HG02763 (cell line): Measurements from ENCODE around the gene TTLL11.

Source experiments
- ATAC-seq: cut with Tn5 transposase; IDR thresholded peaks from one replicate; pipeline ENCODE4 v1.9.1; 2021; ENCODE audit warnings: mild to moderate bottlenecking, moderate library complexity; ENCODE audit not compliant: unreplicated experiment

TTLL11 gene

GRCh38 chr9:121780177-121781040 lies 312.7 kb downstream of the TTLL11 start:
- no peak for ATAC-seq

- no peak for ATAC-seq
These were observed 313.6 kb downstream of the TTLL11 start for GRCh38 chr9:121779381-121780117.

DNA sequence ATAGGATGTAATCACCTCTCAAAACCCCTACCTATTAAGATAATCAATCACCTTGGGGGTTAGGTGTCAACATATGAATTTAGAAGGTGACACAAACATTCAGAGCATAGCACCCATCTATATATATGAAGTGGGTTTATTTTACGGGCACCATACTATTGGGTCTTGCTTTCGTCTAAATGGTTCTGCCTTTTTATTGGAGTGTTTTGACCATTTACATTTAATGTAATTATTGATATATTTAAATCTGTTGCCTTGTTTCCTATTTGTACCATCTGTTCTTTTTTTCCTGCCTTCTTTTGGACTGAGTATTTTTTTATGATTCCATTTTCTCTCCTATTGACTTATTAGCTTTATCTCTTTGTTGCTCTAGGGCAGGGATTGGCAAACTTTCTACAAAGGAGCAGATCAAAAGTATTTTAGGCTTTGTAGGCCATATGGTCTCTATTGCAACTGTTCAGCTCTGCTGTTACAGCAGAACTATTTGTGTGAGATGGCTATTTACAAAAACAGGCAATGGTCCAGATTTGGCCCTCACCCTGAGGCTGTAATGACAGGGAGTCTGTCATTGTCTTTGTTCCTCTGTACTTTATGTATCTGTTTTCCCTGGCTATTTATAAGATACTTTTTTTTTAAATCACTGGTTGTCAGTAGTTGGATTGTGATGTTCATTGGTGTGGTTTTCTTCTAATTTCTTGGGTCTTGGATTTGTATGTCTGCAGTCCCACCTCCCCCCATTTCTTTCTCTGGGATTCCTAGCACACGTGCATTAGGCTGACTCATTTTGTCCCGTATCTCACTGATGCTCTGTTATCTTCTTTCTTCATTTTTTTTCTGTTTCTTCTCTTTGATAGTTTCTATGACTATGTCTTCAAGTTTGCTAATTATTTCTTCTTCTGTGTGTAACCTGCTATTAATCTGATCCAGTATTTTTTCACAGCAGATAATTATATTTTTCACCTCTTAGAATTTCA lies 314.6 kb downstream of the TTLL11 start:
- ATAC-seq: no peak

DNA sequence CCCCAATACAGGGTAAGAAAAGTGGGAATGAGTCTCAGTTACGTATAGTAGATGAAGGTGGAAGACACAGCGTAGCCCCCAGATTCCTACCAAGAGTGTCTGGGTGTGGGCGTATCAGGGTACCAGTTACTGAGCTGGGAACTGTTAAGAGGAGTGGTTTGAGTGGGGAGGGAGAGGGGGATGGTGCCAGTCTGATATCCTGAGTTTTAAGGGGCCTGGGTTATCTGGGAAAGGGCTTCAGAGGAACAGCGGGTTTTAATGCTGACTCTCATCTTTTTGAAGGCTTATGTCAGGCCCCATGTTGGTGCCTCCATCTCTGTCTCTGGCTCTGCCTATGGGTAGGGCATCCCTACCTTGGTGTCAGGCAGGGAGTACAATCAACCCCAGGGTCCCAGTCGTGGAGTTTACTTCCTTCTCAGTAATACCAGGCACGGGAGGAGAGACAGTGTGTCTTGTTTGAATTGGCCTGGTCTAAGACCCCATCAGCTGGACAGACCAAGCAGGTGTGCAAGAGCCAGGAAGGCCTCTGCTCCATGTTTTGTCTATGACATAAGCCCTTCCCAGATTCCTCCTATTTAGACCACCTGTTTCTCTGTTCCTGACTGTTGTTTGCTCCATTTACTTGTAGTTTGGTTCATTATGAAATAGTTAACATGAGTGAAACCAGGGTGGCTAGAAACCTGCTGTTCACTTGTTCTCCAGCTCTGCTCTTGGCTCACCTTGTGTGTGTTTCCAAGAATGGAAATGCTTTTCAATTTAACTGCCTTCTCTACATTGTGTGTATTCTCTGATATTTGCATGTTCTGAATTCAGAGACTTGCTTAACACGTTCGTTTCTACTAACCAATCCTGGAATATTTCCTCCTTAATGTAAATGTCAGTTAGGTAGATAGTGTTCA lies 316.1 kb downstream of the TTLL11 start:
- ATAC-seq: no peak

DNA sequence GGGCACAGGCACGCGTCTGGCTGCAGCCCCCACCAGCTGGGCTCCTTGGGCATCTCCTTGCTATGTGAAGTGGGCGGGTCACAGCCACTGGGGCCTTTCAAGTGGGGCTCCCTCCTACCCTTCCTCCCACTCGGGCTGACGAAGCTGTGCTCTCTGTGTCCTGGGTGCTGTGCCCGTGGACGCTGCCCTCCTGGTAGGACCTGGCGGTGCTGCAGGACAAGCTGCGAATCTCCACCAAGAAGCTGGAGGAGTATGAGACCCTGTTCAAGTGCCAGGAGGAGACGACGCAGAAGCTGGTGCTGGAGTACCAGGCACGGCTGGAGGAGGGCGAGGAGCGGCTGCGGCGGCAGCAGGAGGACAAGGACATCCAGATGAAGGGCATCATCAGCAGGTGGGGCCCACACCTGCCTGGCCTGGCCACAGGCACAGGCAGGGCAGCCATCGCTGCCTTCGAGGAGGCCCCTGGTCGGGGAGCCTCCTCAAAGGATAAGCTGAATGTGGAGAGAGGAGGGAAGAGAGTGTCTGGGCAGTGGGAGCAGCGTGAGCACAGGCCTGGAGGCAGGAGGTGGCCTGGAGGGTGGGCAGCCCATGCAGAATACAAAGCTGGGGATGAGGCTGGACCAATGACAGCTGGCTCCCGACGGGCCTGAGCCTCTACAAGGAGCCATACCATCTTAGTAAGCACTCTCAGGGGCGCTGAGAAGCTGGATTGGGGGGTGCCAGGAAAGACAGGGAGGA lies 316.9 kb downstream of the TTLL11 start:
- no peak for ATAC-seq

DNA sequence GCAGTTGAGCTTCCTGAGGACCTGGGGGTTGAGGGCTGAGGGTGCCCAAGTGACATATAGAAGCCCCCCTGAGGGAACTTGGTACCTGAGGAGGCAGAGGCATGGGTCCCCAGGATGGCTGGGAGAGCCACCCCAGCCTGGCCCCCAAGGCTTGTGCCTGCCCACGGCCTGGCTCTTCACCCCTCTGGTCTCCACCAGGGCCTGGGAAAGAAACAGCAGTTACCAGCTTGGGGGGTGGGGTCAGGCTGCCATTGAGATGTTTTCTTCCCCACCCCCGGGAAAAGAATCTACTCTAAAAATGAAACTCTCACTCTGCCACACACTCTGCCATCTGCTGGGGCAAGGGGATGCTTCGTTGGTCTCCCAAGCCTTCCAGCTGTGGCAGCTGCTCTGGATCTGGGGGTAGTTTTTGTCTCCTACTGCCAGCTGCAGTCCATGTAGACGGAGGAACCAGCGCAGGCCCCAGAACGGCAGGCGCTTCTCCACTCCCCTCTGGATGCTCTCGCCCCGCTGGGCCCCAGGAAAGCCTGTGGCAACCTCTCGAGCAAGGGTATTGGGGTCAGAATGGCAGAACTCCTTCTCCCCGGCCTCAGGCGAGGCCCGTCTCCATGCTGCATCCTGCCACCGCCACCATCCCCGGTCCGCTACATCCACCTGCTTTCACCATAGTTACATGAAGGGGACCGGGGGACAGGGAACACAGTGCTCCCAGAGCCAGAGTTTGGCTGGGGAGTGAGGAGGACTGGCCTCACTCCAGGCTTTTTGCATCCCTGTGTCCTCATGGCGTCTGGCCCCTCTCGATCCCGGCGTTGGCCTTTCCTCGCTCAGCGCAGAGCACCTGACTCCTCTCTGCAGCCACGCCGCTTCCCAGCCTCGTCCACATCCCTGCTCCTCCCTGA lies 318.1 kb downstream of the TTLL11 start:
- ATAC-seq: no peak

DNA sequence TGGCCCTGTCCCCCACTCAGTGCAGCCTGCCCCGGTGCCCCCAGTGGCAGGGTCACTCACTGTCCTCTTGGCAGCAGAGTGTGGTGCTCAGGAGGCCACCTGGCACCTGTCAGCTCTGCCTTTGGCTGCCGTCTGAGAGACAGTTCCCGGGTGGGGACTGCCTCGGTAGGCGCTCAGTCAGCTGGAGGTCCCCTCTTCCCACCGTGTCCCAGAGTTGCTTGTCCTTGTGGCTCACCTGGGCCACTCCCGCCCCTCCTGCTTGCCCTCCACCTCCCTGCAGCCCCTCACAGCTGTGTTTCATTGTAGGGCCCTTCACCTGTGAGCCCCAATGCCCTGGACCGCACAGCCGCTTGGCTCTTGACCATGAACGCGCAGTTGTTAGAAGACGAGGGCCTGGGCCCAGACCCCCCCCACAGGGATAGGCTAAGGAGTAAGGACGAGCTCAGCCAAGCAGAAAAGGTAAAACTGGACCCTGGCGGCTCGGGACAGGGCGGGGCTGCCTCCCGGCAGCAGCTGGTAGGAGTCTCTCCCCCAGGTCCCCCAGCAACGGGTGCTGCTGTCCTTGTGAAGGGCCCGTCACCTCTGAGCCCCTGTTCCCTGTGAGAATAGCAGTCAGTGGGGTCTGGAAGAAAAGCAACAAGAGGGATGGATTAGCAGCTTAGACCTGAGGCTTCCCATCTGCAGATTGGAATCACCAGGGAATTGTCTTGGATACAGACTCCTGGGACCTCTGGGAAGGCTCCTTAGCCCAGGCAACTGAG lies 319.0 kb downstream of the TTLL11 start:
- ATAC-seq: no peak

- no peak for ATAC-seq
These were observed 319.7 kb downstream of the TTLL11 start for GRCh38 chr9:121773286-121773953.

- no peak for ATAC-seq
These were observed 320.4 kb downstream of the TTLL11 start for GRCh38 chr9:121772600-121773285.
